A172 (cell line): ENCODE measurements around the gene PTPRE. TPM values are rescaled to one million over a fixed set of nuclear protein-coding genes. Genes with fewer than 3 reads are reported as not detected.

Source experiments
- DNase-seq: peaks from one replicate; pipeline ENCODE4 v3.0.0-alpha.2; 2015; ENCODE audit warnings: low spot score
- total RNA-seq: library from RNA; depleted of rRNA; stranded (reverse); fragments of >200 nt; shearing (Covaris generic); gene quantifications from 2 replicates; pipeline ENCODE4 v1.2.3, GENCODE V29; 2014; rRNA removed

PTPRE gene
- total RNA-seq, 1 experiment from 2014 or later, result 3.8 TPM

DNA sequence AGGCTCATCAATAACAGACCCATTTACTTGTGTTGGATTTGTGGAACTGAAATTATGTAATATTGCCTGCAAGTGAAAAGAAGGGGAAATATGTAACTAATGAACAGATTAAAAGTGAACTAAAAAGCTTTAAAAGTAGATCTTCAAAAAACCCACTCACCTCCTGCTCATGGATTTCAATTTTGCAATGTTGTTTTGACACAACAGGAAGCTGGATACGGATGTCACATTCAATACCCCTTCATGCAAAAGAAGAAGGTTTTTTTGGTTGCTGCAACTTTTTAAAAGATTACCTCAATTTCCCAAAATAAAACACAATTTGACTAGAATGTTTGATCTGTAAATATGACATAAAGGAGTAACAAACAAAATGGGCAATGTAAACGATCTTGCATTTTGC lies 216.0 kb downstream of the PTPRE start:
- DNase-seq, result no peak

DNA sequence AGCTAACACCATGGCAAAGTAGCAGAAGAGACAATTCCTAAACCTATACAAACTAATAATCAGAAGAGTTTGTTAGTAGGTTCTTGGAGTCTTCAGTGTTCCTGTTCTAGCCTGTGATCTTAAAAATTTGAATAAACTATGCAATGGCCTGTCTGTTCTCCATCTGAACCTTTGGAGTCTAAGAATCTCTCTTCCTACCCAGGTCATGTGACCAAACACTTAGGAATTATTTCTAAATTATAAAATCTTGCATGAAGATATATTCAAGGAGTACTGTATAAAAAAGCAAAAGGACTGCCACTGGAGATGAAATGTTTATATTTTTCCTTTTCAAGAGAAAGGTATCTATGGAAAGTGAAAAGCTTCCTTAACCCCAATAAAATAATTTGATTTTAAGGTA lies 216.9 kb downstream of the PTPRE start:
- no peak for DNase-seq

DNA sequence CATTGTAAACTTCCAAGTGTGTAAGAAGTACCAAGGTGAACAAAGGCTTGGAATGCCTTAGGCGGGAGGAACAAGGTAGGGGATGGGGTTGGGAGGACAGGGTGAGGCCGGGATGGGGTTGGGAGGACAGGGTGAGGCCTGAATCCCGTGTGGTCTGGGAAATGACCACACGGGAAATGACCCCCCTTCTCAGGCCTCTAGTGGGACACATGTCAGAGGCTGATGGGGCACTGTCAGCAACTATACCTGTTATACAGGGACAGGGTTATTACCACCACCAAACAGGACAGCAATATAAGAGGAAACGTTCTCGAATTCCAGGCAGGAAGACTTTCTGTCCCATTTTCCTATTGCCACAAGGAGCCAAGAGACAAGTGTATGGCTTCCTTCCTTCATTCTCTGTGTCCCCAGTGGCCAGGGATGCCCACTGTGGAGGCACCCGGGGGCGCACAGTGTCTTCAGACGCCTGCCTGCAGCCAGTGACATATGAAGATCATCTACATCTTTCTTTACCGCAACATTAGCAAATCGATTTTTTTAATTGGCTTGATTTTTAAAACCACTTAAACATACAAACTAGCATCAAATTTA lies 218.0 kb downstream of the PTPRE start:
- DNase-seq, result no peak

DNA sequence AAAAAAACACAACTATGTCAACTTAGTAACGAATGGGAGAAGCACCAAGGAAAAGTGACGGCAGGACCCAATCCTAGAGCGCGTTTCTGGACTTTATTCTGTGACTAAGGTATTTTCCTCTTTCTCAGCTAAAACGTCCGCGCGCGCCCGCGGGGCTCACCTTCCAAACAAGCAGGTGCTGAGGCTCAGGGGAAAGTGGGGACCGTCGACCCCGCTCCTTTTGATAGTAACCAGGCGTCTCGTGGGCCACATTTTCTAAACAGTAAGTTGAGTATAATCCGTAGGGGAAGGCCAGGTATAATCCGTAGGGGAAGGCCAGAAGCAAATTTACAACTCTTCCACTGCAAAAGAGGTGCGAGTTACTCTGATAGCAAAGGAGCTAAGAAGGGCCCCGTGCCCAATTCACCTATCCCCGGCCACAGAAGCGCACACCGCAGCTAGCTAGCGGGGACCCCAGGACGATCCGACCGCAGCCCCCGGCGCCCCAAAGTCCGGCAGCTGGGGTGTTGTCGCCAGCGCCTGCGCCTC lies 218.6 kb downstream of the PTPRE start:
- no peak for DNase-seq

DNA sequence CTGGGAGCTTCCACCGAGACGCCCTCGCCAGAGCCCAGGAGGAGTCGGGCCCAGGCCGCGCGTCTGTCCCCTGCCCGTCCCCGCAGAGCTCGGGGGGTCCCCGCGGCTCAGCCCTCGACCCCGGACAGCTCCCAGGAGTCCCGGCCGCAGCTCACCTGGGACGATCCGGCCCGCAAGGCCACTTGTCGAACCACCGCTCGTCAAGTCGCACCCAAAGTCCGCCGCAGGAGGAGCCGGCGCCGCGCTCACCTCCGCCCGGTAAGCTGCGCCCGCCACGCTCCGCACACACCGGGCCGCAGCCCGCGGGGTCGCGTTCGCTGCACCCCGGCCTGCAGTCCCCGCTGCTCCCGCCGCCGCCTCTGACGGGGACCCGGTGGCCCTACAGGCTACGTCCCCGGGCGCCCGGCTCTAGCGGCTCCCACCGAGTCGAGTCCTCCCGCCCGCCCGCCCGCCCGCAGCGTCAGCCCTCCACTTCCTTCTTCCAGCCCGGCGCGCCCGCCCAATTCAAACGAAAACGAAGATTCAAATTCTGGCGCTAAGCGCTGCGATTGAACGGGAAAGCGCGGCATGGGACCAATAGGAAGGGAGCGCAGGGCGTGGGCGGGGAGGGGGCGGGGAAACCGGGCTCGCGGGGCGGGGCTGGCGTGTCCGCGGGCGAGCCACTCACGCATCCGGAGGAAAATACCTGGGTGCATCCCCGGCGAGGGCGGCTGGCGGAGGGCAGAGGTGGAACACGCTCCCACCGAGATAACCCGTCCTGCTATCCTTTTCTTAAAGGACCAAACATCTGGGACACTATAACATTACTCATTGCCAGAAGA lies 219.3 kb downstream of the PTPRE start, which contains the start of gene MKI67:
Gene MKI67, minus strand, starts transcription at position 480 of the 821 bp plus-strand sequence. CDS start 756 bp downstream, outside the sequence.
- DNase-seq, result peak; percentile 67

DNA sequence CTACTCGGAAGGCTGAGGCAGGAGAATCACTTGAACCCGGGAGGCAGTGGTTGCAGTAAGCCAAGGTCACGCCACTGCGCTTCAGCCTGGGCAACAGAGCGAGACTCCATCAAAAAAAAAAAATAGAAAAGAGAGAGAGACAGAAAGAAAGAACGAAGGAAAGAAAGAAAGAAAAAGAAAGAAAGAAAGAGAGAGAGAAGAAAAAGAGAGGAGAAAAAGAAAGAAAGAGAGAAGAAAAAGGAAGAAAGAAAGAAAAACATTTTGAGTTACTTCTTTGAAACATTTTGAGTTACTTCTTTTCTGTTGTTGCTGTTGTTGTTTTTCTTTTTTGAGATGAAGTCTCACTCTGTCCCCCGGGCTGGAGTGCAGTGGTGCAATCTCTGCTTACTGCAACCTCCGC lies 221.7 kb downstream of the PTPRE start:
- no peak for DNase-seq

DNA sequence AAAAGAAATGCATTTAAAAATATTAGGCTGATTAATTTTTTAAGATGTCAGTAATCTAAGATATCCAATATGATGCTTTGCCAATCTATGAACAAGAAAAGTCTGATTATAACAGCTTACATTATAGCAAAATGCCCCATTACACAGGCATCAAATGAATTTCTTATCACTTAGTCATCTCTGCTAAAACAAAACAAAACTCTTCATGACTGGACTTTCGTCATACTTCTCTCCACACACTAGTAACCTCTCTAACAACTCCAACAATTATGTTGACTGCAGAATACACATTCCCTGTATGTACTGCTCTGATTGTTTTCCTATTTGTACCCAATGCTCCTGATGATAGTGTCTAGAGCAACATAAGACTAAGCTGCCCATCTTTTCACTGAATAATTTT lies 223.1 kb downstream of the PTPRE start:
- peak; percentile 28 for DNase-seq

Other genes with a start within 250 kb of the PTPRE start
- gene FOXI2, start 169.9 kb upstream of the PTPRE start, total RNA-seq, result not detected in 2 replicates
- gene CLRN3, start 14.2 kb upstream of the PTPRE start, total RNA-seq, result 0.31 TPM in 1 of 2 replicates, not detected in the other
- 22.9 and 29.0 TPM in 2 replicates for gene MKI67, start 219.3 kb downstream of the PTPRE start, total RNA-seq